GM19455 (cell line): ENCODE results near the gene GJA4.
"Not testable (repeated sequence)": the region's sequence is repeated elsewhere in the genome, so short reads cannot be mapped to it uniquely, and the experiment has no call there.

Source experiments
- ATAC-seq: cut with Tn5 transposase; IDR thresholded peaks from one replicate; pipeline ENCODE4 v1.9.1; 2021; ENCODE audit not compliant: unreplicated experiment

GJA4 gene

DNA sequence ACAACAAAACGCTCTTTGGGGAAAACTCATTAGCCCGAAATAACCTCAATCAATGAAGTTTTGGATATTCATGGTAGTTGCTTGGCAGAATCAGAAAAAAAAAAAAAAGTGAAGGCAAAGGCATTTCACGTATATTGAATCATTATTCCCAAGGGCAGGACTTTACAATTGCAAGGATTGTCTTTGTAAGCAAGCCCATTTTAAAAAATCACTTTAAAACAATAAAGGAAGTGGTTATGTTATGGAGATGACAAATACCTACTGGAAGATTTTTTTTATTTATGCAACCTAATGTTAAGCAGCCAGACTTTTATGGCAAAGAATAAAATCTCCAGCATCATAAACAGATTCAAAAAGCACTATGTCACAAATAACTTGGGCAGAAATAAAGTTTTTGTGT is 23.9 kb upstream of the GJA4 start:
- no peak for ATAC-seq

DNA sequence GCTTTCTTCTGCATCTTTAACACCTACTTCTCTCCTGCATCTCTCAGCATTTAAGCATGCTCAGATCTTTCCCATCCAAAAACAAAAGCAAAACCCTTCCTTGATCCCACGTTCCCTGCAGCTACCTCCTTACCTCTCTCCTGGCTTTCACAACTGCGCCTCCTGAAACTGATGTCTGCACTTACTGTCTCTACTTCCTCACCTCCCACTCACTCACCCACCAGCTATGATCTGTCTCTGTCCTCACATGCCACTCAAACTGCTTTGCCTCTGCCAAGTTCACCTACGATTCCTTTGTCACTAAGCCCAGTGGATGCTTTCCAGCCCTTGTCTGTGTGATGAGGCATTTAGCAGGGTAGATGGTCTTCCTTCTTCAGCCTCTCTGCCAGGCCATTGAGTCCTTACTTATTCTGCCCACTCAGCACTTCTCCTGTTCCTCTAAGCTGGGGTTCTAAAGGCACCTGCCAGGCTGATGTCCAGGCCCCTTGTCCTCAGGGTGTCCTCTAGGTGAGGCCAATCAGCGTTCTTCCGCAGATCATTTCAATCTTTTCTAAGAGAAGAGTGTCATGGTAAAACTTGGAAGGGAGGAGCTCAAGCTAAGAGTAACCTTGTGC is 21.8 kb upstream of the GJA4 start:
- ATAC-seq: no peak

DNA sequence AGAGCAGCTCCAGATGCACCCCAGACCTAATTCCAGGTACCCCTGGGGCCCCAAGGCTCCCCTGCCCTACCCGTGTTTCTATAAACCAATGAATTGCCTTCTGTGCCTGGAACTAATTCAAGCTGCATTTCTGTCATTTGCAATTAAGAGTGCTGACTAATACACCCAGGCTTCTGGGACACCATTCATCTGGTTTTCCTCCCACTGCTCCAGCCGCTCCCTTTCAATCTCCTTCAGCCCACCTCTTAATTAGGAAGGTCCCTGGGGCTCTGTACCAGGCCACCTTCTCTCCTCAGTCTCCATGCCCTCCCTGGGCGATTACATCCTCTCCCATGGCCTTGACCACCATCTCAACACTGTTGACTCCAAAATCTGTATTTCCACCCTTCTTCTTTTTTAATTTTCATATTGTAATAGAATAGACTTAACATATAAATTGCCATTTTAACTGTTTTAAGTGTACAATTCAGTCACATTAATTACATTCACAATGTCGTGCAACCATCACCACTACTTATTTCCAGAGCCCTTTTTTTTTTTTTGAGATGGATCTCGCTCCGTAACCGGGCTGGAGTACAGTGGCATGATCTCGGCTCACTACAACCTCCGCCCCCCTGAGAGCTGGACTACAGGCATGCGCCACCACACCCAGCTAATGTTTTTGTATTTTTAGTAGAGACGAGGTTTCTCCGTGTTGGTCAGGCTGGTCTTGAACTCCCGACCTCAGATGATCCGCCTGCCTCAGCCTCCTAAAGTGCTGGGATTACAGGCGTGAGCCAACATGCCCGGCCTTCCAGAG is 21.0 kb upstream of the GJA4 start:
- ATAC-seq: no peak

DNA sequence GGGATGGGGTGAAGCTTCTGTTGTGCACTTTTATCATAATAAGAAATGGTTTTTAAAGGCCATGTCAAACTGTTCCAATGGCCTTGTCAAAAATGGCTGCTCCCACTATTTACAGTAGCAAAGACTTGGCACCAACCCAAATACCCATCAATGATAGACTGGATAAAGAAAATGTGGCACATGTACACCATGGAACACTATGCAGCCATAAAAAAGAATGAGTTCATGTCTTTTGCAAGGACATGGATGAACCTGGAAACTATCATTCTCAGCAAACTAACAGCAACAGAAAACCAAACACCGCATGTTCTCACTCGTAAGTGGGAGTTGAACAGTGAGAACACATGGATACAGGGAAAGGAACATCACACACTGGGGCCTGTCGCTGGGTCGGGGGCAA is 19.7 kb upstream of the GJA4 start:
- not testable (repeated sequence) for ATAC-seq

DNA sequence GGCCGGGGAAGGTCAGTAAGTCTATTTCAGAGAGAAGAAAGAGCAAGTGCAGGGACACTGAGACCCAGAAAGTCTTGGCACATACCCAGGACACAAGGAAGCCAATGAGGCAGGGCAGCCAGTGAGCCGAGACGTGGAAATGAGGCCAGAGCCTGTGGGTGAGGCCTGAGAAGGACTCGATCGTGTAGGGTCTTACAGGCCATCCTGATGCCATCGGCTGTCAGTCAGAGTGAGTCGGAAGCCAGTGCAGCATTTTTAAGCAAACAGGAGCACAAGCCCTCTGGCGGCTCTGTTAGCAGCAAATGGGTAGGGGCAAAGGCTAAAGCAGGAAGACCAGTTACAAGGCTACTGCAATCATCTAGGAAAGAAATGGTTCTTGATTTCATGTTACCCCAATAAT is 17.8 kb upstream of the GJA4 start:
- no peak for ATAC-seq

DNA sequence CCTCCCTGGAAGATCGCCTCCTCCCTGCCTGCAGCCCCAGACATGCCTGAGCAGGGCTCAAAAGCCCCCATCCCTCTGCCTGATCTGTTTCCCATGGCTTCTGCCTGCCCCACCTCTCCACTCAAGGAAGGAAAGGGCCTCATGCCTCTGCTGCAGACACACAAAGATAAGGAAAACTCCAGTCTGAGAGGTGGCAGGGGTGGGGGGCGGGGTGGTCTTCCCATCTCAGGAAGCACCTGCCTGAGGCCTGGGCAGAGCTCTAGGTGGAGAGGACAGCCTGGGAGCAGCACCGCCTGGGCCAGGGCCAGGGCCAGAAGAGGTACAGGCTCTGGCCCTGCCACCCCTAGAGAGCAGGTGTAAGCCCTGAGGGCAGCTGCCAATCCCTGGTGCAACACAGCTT is 15.9 kb upstream of the GJA4 start:
- no peak for ATAC-seq

DNA sequence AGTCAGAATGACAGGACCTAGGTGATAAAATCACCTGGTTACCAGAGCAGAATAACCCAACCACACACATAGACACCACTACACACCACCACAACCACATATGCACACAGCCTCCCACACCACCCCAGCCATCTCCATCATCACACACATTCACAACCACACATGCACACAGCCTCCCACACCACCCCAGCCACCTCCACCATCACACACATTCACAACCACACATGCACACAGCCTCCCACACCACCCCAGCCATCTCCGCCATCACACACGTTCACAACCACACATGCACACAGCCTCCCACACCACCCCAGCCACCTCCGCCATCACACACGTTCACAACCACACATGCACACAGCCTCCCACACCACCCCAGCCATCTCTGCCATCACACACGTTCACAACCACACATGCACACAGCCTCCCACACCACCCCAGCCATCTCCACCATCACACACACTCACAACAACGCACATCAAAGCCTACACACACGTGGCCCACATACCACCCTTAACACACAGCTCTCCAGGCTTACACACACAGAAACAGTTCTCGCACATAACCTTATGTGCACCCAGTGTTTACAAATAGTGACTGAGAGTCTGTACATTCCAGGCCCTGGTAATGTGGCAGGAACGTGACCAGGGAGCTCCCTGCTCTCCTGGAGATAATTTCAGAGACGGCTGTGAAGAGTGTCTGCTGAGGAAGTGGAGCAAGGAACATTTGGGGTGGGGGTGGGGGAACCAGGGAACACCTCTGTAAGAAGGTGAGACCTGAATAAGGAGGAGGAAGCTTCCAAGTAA is 15.1 kb upstream of the GJA4 start:
- ATAC-seq: no peak

DNA sequence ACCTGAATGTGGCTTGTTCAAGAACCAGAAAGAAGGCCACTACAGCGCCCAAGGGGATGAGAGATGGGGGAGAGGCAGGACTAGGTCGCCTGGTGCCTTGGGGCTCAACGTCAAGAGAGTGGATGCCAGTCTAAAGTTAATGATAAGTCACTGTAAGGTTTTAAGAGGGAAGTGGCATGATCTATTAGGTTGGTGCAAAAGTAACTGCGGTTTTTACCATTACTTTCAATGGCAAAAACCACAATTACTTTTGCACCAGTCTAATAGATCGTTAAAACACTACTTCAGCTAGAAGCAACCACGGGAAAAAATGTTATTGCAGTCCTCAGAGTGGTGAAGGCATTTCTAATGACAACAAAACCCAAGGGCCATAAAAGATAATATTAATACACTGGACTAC is 14.4 kb upstream of the GJA4 start:
- no peak for ATAC-seq

DNA sequence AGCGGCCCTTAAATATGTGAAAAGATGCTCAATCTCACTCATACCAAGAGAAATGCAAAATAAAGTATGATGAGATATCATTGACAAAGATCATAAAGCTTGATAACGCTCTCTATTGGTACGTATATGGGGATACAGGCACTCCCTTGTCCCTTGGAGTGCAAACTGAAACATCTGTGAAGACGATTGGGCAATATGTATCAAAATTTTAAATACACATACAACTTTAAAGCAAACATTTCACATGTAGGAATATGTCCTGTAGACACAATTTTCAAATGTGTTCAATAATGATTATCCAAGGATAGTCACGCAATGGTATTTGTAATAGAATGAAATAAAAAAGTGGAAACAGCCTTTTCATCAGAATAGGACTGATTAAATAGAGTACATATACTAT is 13.8 kb upstream of the GJA4 start:
- ATAC-seq: no peak

DNA sequence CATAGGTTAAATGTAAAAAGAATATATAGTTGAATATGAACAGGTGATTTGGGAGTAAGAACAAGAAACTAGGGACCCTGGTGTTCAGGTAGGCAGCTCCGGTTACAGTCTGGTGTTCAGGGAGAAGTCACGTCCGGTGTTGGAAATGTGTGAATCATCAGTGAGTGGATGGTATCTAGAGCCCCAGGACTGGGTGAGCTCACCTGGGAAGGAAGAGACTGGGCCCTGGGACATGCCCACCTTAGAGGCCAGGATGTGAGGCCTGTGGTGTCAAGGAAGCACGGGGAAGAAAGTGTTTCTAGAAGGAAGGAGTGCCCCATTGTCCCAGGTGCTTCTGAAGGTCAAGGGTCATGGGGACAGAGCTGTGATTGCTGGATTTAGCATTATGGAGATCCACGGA is 13.3 kb upstream of the GJA4 start:
- no peak for ATAC-seq

DNA sequence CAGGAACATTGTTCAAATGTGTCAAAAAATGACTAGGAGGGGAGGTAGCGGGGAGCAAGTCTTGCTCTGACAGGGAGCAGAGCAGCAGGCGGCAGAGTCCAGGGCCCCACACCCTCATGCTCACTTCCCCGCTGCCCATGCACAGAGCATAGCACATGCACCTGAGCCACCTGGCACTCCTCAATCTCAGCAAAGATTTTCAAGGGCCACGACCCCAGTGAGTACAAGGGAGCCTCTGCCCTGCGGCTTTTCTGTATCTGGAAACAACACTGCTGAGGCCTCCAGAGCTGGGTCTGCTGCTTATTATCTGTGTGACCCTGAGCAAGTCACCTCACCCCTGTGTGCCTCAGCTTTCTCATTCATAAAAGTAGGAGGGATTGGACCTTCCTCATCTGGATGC is 12.8 kb upstream of the GJA4 start:
- ATAC-seq: no peak

DNA sequence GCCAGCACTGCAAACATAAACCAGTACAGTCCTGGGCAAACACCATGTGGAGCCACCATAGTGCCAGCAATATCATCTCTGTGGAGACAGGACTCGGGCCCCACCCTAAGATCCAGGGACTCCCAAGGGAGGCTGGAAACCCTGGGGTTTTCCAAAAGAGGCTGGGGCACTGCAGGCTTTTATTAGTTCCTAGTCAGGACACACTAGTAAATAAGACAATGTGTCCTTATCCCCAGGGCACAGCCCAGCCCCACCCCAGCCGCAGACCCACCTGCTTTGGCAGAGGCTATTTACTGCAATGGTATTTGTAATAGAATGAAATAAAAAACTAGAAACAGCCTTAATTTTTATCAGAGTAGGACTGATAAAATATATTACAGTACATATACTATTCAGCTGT is 12.3 kb upstream of the GJA4 start:
- no peak for ATAC-seq

DNA sequence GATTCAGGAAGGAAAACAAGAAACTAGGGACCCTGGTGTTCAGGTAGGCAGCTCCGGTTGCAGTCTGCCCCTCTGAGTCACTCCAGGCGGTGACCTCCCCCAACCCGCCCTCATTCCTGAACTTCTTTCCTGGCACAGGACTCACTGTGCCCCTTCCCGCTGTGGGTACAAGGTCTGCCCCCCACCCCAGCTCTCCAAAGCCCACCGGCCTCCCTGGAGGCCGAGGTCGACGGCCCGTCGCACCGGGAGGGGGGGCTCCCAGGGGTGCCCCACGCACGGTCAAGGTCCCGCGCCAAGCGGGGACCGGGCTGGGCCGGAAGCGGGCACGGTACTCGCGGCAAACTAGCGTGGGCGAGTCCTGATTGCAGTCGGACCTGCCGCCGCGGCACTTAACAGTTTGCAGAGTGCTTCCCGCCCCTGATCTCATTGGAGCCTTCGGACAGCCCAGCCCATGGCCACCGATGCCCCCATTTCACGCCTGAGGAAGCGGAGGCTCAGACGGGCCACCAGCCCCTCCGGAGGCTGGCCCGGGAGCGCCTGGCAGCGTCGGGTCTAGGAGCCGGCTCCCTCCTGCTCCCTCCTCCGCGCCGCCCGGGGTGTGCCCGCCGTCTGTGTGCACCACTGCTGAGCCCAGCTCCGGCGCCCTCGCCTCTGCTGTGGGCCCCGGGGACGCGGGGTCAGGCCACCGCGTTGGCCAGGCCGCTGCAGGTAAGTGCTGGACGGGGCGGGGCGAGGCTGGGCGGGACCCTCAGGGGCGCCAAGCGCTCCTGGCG is 11.5 kb upstream of the GJA4 start, which contains the start of gene GJB3:
Gene GJB3 (plus strand): TSS at position 144 of the 773 bp plus-strand sequence. CDS start 3,549 bp downstream, outside the sequence.
- no peak for ATAC-seq

DNA sequence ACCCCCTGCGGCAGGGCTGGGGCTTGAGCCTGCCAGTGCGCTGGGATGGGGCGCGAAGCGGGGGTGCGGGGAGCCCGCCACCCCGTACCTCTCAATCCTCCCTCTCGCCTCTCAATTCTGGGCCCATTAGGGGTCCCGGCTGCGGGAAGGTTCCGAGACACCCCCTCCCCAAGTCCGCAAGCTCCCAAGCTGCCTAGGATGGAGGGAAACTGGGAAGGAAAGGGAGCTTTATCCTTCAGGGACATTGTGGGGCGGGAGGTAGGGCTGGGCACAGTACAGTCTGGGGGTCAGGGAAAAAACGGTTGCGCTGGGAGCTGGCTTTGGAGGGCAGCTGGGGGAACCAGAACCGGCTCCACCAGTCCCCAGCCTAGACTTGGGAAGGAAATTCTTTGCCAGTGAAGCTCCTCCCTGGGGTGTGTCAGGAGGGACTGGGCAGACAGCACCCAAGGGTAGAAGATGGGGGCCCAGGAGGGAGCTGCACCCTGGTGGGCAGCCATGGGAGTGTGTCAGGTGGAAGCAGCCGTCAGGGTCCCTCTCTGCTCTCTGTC is 10.9 kb upstream of the GJA4 start:
- ATAC-seq: no peak

DNA sequence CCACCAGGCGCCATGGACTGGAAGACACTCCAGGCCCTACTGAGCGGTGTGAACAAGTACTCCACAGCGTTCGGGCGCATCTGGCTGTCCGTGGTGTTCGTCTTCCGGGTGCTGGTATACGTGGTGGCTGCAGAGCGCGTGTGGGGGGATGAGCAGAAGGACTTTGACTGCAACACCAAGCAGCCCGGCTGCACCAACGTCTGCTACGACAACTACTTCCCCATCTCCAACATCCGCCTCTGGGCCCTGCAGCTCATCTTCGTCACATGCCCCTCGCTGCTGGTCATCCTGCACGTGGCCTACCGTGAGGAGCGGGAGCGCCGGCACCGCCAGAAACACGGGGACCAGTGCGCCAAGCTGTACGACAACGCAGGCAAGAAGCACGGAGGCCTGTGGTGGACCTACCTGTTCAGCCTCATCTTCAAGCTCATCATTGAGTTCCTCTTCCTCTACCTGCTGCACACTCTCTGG is 8.0 kb upstream of the GJA4 start:
- ATAC-seq: no peak

DNA sequence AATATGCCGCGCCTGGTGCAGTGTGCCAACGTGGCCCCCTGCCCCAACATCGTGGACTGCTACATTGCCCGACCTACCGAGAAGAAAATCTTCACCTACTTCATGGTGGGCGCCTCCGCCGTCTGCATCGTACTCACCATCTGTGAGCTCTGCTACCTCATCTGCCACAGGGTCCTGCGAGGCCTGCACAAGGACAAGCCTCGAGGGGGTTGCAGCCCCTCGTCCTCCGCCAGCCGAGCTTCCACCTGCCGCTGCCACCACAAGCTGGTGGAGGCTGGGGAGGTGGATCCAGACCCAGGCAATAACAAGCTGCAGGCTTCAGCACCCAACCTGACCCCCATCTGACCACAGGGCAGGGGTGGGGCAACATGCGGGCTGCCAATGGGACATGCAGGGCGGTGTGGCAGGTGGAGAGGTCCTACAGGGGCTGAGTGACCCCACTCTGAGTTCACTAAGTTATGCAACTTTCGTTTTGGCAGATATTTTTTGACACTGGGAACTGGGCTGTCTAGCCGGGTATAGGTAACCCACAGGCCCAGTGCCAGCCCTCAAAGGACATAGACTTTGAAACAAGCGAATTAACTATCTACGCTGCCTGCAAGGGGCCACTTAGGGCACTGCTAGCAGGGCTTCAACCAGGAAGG is 7.4 kb upstream of the GJA4 start:
- ATAC-seq: no peak

DNA sequence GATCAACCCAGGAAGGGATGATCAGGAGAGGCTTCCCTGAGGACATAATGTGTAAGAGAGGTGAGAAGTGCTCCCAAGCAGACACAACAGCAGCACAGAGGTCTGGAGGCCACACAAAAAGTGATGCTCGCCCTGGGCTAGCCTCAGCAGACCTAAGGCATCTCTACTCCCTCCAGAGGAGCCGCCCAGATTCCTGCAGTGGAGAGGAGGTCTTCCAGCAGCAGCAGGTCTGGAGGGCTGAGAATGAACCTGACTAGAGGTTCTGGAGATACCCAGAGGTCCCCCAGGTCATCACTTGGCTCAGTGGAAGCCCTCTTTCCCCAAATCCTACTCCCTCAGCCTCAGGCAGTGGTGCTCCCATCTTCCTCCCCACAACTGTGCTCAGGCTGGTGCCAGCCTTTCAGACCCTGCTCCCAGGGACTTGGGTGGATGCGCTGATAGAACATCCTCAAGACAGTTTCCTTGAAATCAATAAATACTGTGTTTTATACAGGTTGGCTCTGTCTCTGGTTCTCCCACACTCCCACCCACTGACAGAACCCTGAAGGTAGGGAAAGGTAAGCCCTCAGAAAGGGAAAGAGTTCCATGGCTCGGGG is 6.8 kb upstream of the GJA4 start:
- no peak for ATAC-seq

DNA sequence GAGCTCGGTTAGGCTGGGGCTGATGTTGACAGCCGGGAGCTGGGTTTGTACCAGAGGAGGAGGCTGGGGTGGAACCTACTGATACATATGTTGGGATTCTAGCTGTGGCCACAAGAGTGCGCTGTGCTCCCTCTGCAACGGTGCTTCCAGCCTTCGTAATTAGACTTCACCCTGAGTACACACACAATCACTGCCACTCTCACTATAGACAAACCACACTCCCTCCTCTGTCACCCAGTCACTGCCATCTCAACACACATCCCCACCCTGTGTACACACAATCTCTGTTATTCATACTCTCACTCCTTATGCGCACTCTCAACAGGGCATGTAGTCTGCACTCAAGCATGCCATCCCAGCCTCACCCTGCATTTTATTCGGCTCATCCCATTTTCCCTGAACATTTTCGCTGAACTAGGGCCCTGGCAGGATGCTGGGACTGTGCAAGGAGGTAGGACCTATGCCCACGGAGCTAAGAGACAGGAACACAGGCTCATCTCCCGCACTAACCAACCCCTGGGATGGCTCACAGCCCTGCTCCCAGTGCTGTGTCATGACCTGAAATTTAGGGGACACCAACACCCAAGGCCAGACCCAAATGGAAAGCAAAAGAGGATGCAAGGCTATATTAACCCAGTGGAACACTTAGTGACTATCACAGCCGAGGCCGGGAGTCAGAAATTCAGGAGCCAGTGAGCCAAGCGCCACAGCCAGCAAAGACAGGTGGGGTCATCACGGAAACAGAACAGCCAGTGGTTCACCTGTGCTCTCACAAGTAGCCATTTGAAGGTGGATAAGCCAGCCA is 6.1 kb upstream of the GJA4 start:
- no peak for ATAC-seq
